GM18498 (cell line): ENCODE results near the gene EPHA1.
A peak's percentile ranks its signal among the peaks of the same experiment; 100 is the strongest.

Experiments used
- ATAC-seq: cut with Tn5 transposase; IDR thresholded peaks from one replicate; pipeline ENCODE4 v1.9.1; 2021; ENCODE audit warnings: mild to moderate bottlenecking, moderate library complexity; ENCODE audit not compliant: unreplicated experiment

The EPHA1 gene

GRCh38 chr7:143375298-143376034 is 33.2 kb downstream of the EPHA1 start:
- ATAC-seq, result no peak

- ATAC-seq, result no peak
Observed at GRCh38 chr7:143374561-143374960, 34.1 kb downstream of the EPHA1 start.

DNA sequence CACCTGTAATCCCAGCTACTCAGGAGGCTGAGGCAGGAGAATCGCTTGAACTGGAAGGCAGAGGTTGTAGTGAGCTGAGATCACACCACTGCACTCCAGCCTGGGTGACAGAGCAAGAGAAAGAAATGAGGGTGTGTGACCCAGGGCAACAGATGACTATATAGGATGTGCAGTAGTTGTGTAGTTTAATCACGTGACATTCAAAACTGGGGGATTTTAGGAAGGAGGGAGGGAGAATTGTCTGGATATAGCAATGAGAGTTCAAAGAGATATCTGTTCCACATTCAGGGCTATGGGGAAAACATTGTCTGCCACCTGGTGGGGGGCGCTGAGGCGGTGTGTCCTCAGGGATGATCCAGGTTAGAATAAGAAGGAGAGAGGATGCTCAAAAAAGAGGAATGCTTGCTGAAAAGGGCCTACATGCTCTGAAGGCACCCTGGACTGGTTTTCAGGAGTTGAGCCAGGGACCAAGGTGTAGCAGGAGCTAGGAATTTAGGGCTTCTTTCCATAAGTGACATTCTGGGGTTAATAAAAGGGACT is 35.3 kb downstream of the EPHA1 start:
- ATAC-seq, result no peak

- ATAC-seq, result no peak
Observed at GRCh38 chr7:143372070-143372469, 36.6 kb downstream of the EPHA1 start.

DNA sequence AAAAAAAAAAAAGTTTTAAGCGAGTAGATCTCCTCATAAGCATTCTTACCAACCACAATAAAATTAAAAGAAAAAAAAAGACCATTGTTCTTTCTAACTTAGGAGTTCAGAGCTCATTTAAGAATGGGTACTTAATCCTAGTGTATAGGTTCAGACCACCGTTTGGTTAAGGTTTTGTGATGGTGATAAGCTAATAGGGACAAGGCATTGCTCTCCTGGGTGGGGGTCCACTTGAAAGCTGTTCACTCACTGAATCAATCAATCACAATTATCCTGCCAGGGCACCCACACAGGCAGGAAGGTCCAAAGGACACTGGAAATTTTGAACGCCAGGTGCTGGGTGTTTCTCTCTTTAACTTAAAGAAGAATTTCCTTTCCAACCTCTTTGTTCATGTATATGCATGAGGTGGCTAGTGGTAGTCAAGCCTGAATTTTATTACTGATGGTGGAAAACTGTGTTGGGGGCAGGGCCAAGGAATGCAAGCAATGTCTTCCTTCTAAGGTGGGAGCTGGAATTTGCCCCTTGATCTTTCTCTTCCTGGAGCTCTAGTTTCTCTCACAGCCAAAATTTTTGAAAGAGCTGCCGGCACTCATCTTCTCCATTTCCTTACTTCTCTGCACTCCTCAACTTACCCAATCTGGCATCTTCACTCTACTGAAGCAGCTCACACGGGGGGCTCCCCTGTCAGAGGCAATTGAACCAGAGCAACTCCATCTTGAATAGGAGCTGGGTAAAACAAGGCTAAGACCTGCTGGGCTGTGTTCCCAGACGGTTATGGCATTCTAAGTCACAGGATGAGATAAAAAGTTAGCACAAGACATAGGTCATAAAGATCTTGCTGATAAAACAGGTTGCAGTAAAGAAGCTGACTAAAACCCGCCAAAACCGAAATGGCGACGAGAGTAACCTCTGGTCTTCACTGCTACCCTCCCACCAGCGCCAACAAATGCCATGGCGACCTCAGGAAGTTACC is 38.7 kb downstream of the EPHA1 start:
- no peak for ATAC-seq

DNA sequence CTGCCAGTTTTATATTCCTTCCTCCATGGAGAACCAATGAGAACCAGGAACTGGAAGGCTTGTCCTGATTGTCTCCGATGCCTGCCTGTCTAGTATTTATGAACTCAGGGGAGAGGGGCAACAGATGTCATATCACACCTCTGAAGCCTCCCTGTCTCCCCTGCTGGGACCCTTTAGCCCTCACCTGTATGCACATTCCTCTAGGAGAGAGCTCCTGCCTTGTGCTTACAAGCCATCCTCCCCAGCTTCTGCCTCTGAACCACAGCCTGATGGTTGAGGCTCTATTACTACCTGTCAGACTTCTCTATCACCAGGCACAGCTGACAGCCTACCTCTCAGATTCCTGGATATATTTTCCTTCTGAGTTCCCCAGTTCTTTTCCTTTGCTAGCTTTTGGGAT is 40.3 kb downstream of the EPHA1 start:
- ATAC-seq, result no peak

GRCh38 chr7:143367972-143368371 is 40.7 kb downstream of the EPHA1 start:
- no peak for ATAC-seq

DNA sequence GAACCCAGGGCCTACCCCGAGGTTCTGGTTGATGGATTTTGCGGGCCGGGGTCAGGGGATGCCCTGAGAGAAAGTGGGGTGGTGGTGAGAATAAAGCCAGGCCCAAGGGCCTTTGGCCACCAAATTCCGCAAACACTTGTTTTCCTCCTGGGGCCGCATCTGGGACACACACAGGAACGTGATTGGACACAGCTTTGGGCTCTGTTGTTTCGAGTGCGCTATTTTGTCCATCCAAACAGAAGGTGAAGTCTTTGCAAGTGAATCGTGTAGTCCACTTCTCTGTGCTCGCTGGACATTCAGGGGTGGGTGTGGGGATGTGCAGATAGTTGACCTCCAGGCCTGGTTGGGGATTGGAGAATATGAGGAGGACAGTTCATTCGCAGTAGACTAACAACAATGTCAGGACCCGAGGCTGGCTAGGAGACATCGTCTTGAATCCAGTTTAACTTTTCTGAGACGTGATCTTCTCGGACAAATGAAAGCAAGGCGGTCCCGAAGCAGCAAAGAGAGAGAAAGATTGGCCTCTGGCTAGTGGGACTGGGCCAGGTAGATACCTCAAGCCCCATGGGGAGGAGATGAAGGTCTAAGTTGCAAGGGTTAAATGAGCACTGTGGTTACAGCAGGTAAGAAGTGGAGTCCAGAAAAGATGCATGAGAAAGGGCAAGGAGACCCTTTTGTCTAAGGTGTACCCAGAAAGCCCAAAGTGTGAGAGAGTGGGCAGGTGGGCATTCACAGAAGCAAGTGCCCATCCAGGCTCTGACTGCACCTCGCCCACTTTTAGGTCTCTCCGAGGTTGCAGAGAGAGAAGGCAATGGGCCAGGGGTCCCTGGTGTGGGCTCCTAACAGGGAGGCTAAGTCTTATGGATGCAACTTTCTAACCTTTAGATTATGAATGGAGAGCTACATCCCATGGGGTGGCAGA is 45.4 kb downstream of the EPHA1 start:
- ATAC-seq, result no peak

DNA sequence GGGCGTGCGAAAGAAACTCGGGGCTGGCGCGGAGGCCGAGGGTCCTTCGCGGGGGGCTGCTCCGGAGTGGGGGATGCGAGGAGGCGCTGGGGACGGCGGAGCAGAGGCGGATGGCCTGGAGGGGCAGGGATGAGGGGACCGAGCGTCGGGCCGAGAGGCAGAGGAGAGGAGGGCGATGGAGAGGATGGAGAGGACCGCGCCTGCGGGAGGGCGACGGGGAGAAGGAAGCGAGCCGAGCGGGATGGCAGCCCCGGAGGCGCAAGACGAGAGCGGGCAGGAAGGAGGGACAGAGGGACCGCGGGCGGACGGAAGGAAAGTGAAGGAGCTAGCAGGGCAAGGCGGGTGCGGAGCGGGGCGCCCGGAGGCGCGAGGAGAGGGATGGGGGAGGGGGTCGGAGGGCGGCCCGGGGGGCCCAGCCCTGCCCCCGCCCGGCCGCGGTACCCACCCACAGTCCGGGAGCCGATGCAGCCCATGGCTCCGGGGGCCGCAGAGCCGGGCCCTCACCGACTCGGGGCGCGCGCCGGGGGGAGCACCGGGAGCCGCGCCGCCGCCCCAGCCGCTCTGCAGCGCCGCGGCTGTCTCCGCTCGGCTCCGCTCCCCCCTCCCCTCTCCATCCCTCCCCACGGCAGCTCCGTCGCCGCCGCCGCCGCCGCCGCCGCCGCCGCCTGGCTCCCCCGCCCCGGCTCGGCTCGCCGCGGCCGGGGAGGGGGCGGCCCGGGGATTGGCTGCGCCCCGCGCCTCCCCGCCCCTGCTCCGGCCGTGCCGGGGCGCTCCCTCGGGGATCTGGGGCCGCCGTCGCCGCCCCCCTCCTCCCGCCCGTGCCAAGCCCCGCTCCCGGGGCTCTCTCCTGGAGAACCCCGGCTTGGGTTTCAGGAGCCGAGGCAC is 46.3 kb downstream of the EPHA1 start, which contains the start of gene FAM131B:
Gene FAM131B, minus strand, starts transcription at position 583 of the 885 bp plus-strand sequence. Its CDS starts 110 bp downstream, at position 473.
- ATAC-seq, result peak; percentile 47

- ATAC-seq, result no peak
Observed at GRCh38 chr7:143361552-143362130, 47.0 kb downstream of the EPHA1 start.

DNA sequence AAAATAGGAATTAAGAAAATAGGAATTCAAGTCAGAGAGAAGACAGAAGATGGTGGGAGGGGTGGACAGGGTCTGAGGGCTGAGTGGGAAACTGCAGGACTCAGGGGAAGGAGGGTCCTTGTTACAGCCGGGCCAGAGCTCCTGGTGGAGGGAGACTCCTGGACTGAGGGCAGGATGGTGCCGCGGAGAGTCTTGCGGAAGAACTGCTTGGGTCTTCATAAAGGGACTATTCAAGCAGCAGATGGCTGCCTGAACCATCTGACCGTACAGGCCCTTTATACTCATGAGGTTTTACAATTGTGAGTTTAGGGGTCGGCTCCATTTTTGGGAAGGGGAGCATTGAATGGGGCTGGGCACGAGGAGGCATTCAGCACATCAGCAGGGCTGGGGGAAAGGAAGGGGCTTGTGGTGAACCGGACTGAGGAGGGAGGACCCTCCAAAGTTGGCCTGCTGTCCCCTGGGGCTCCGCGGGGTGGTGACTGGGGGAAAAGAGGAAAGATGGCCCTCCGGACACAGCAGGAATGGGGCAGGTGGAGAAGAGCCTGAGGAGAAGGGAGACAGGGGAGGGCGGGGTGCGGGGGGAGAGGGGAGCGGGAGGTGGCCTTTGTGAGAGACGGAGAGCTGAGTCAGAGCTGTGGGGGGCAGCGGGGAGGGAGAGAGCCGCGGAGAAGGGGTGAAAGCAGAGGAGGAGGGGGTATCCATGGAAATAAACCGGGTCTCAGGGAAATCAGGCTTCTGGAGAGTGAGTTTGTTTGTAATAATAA is 47.7 kb downstream of the EPHA1 start:
- ATAC-seq, result no peak

DNA sequence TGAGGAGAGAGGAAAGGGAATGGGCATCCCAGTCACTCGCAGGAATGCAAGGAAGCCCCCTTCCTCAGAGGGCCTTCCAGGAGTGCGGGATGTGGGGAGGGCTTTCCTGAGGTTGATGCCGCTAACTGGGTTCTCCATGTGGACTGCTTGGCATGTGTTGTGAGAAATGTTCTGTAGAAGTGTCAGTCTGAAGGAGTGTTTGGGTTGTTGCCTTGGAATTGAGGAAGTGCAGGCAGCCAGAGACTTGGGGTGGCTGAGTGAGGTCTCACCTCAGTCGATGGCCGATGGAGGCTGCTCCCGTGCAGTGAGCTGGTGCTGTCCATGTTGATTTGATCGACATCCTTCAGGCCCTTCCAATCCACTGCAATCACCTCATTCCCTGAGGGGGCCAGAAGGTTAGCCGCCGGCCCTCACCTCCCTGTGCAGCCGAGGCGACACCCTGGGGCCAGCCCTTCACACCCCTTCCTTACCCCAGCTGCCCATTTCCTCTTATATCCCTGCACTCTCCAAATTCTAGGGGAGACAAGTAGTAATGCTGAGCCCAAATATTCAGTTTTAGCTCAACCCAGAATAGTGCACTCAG is 48.8 kb downstream of the EPHA1 start:
- ATAC-seq, result no peak

GRCh38 chr7:143358626-143359025 is 50.0 kb downstream of the EPHA1 start:
- no peak for ATAC-seq

- ATAC-seq, result no peak
Observed at GRCh38 chr7:143356414-143357050, 52.1 kb downstream of the EPHA1 start.

GRCh38 chr7:143355450-143356385 is 52.9 kb downstream of the EPHA1 start:
- ATAC-seq, result no peak

- ATAC-seq, result no peak
Observed at GRCh38 chr7:143354965-143355364, 53.7 kb downstream of the EPHA1 start.
